GM04504 (cell line): ENCODE results near the gene FBXW10.
"Not testable (repeated sequence)": the region's sequence is repeated elsewhere in the genome, so short reads cannot be mapped to it uniquely, and the experiment has no call there.

ENCODE experiments used
- DNase-seq: peaks from one replicate; pipeline ENCODE4 v3.0.0-alpha.2; 2012; ENCODE audit warnings: low read depth

Gene FBXW10

GRCh38 chr17:18755969-18756368, 12.1 kb downstream of the FBXW10 start:
- DNase-seq, result not testable (repeated sequence)

GRCh38 chr17:18757368-18758044, 13.7 kb downstream of the FBXW10 start:
- not testable (repeated sequence) for DNase-seq

- not testable (repeated sequence) for DNase-seq
These were observed 14.5 kb downstream of the FBXW10 start for GRCh38 chr17:18758344-18758743.

GRCh38 chr17:18760221-18760620, 16.4 kb downstream of the FBXW10 start:
- not testable (repeated sequence) for DNase-seq

- not testable (repeated sequence) for DNase-seq
These were observed 26.7 kb downstream of the FBXW10 start for GRCh38 chr17:18770572-18770971.

- not testable (repeated sequence) for DNase-seq
These were observed 27.2 kb downstream of the FBXW10 start for GRCh38 chr17:18771066-18771465.

DNA sequence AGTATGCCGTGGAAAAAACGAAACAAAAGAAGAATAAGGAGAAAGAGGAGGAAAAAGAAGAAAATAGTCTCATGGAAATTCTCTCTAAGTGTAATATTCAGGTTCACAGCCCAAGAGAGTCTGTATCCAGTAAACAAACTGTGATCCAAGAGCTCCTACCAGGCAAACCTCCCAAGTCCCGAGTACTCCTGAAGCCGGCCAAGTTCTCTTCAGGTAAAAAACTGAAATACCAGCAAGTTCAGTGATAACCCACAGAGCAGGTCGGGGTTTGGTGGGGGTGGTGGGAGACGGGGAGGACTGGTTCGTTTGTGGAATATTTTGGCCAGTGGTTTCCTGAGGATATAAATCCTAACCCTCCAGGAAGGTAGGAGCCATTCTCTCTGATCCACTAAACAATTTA, 28.6 kb downstream of the FBXW10 start:
- DNase-seq, result no peak

GRCh38 chr17:18780991-18781718, 37.3 kb downstream of the FBXW10 start, which contains the start of gene TVP23B:
Gene TVP23B (plus strand): TSS chr17:18781183. CDS start chr17:18781294, 111 bp downstream.
- peak; percentile 79 for DNase-seq

- DNase-seq, result not testable (repeated sequence)
These were observed 38.0 kb downstream of the FBXW10 start for GRCh38 chr17:18781805-18782204.

DNA sequence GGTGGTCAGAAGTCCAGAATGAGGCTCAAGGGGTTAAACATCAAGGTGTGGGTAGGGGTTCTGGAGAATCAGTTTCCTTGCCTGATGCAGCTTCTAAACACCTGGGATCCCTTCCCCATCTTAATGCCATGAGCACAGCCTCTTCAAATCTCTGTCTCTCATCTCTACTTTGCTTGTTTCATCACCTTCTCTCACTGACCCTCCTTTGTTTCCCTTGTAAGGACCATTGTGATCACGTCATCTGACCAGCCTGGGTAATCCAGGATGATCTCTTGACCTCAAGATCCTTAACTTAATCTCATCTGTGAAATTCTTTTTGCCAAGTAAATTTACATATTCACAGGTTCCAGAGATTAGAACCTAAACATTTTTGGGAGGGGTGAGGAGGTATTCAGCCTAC, 42.1 kb downstream of the FBXW10 start:
- DNase-seq, result not testable (repeated sequence)

GRCh38 chr17:18786890-18787289, 43.0 kb downstream of the FBXW10 start:
- not testable (repeated sequence) for DNase-seq

DNA sequence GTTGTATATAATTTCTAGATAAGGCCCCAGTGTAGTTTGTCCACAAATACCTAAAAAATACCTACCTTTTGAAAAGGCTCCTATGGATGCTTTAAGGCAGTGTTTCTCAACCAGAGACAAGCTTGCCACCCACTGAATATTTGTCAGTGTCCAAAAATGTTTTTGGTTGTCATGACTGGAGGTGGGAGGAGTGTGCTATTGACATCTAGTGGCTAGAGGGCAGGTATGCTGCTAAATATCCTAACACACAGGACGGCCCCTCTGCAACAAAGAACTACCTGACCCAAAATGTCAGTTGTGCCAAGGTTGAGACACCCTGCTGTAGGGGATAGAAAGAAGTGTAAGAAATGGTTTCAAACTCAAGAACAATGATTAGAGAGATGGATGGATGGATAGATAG, 47.5 kb downstream of the FBXW10 start:
- DNase-seq, result not testable (repeated sequence)

DNA sequence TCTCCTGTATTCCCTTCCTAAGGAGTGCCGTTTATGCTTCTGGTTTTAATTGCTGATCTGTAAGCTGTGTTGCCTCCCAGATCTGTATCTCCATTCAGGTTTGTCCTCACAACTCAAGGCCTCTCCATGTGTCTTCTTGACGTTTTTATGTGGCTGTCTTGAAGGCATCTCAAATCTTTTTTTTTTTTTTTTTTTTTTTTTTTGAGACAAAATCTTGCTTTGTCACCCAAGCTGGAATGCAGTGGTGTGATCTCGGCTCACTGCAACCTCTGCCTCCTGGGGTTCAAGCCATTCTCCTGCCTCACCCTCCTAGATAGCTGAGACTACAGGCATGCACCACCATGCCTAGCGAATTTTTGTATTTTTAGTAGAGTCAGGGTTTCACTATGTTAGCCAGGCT, 51.0 kb downstream of the FBXW10 start:
- peak; percentile 31 for DNase-seq

- DNase-seq, result not testable (repeated sequence)
These were observed 53.0 kb downstream of the FBXW10 start for GRCh38 chr17:18796887-18797286.

- not testable (repeated sequence) for DNase-seq
These were observed 59.8 kb downstream of the FBXW10 start for GRCh38 chr17:18803458-18804245.

DNA sequence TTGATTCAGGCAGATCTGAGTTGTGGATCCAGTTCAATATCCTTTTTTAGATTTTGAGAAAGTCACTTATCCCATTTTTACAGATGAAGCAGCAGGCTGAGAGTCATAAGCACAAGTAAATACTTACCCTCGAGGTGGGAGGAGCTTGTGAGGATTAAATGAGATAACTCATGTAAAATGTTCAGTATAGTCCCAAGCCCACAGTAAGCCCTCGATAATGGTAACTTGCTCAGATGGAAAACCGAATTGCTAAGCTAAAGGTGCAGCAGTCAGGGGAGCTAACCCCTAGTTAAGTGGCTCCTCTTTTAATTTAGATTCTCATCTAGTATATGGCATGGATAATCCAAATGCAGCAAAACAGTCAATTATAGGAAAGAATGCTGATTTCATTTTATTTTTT, 72.1 kb downstream of the FBXW10 start:
- not testable (repeated sequence) for DNase-seq

- DNase-seq, result peak; percentile 32
These were observed 72.9 kb downstream of the FBXW10 start for GRCh38 chr17:18816489-18817371.

GRCh38 chr17:18821430-18821829, 77.6 kb downstream of the FBXW10 start:
- DNase-seq, result not testable (repeated sequence)

- DNase-seq, result not testable (repeated sequence)
These were observed 83.8 kb downstream of the FBXW10 start for GRCh38 chr17:18827613-18828012.
